Heart right ventricle (tissue), 16 donors: ENCODE measurements around the gene TMCO2. TPM values are rescaled to one million over a fixed set of nuclear protein-coding genes. Genes with fewer than 3 reads are reported as not detected.

Experiments
- ATAC-seq, 8 donors: fragments of 200-7000 bp; cut with Tn5 transposase; one replicate each; pipeline ENCODE4 v1.9.1; 2020; ENCODE audit warnings: mild to moderate bottlenecking in 8 of 8, moderate library complexity in 8 of 8, moderate number of reproducible peaks in 1 of 8
- DNase-seq, 2 donors: peaks; one replicate each; pipeline ENCODE4 v3.0.0-alpha.2; 2020
- H3K27ac ChIP-seq, 10 donors: fragments of 200-600 bp; sonication (generic) in 2 of 10; one replicate each; pipeline versions ENCODE4 v1.5.0 to v1.8.0; 2020 to 2022; ENCODE audit warnings: mild to moderate bottlenecking in 3 of 10
- H3K27me3 ChIP-seq, 7 donors: fragments of 200-600 bp; one replicate each; pipeline ENCODE4 v1.8.0; 2021 to 2022; ENCODE audit warnings: mild to moderate bottlenecking in 2 of 7
- H3K36me3 ChIP-seq, 9 donors: fragments of 200-600 bp; sonication (generic) in 1 of 9; one replicate each; pipeline versions ENCODE4 v1.5.0 to v1.8.0; 2020 to 2022; ENCODE audit warnings: mild to moderate bottlenecking in 2 of 9
- H3K4me1 ChIP-seq, 9 donors: fragments of 200-600 bp; sonication (generic) in 1 of 9; one replicate each; pipeline versions ENCODE4 v1.5.0 to v1.8.0; 2020 to 2022; ENCODE audit warnings: mild to moderate bottlenecking in 4 of 9
- H3K4me3 ChIP-seq, 10 donors: fragments of 200-600 bp; sonication (generic) in 2 of 10; one replicate each; pipeline versions ENCODE4 v1.5.0 to v1.8.0; 2020 to 2022; ENCODE audit warnings: mild to moderate bottlenecking in 7 of 10, moderate library complexity in 2 of 10
- H3K9me3 ChIP-seq, 11 donors: fragments of 200-600 bp in 10 of 11; sonication (generic) in 2 of 11; one replicate each; pipeline versions ENCODE4 v1.5.0 to v1.8.0; 2013 to 2022; ENCODE audit warnings: mild to moderate bottlenecking in 2 of 11, control low read depth in 1 of 11, moderate library complexity in 1 of 11
- CTCF ChIP-seq, 9 donors: fragments of 200-600 bp; sonication (generic) in 2 of 9; IDR thresholded peaks; one replicate each; pipeline versions ENCODE4 v1.5.0 to v1.8.0; 2021 to 2022; ENCODE audit warnings: antibody characterized with exemption in 9 of 9, mild to moderate bottlenecking in 5 of 9, moderate library complexity in 1 of 9
- WGBS, 2 donors: extraction: QIAGEN DNeasy Blood & Tissue Kit; methylation state at CpG; one replicate each; pipeline ENCODE4 v1.1.7; 2013; ENCODE audit warnings: inconsistent platforms in 1 of 2; 5-methylcytosine and 5-hydroxymethylcytosine counted together
- intact Hi-C, 10 donors: fragments of 100-400 bp; cut with DNase I; formaldehyde crosslinking; loops; one replicate each; pipeline versions ENCODE4 v1.11.1 to v1.14.2; 2022
- polyA plus RNA-seq, 2 donors: library from polyadenylated mRNA; stranded (reverse); fragments of 200-250 nt; gene quantifications; one replicate each; pipeline ENCODE4 v1.2.3, GENCODE V29; 2013
- total RNA-seq, 10 donors: library from RNA; stranded (reverse); fragmentation: NEBNext Ultra II Directional in 3 of 10; extraction: Animal tissue kit (Norgen Biotek cat#: 25700) in 3 of 10; gene quantifications; one replicate each; pipeline versions ENCODE4 v1.2.1 to v1.2.4, GENCODE V29; 2021 to 2023
- donor health status: Arrhythmogenic right ventricular cardiomyopathy.
- donor health status: ischemic (EF 13 %, LVEDD 7.1; RV severe dilation, severe dysfunction).
- donor health status: healthy with polysubstance abuse.
- donor health status: DM: no; HTN: yes; CAD: no.
- donor health status: DM: no; HTN: no; CAD: no.
- donor health status: ischemic (EF 25% LVEDD 6.9; RV normal size, moderate dysfunction).
- donor health status: ischemic (EF 25% LVEDD 5.7; RV mildly dilated, moderate dysfunction).
- donor health status: healthy.
- donor health status: DM: yes; HTN: yes; CAD: no.
- donor health status: Ischemic cardiomyopathy.
- donor health status: ischemic (EF 35%, LVEDD 5.7; RV mildly dilated, moderate dysfunction).
- donor health status: nonischemic (EF 11% LVEDD 7.7; RV severe dilation, severe dysfunction).
- donor health status: DM: yes; HTN: yes; CAD: no.
- donor health status: PGD.
- donor health status: ischemic (EF 29% LVEDD 5.4; RV normal size, mild dysfunction).
- donor health status: nonischemic (EF 23%, LVEDD 6.1; RV moderate dilation, normal function).

Gene TMCO2
- total and polyA plus RNA-seq, 12 donors = not detected

DNA sequence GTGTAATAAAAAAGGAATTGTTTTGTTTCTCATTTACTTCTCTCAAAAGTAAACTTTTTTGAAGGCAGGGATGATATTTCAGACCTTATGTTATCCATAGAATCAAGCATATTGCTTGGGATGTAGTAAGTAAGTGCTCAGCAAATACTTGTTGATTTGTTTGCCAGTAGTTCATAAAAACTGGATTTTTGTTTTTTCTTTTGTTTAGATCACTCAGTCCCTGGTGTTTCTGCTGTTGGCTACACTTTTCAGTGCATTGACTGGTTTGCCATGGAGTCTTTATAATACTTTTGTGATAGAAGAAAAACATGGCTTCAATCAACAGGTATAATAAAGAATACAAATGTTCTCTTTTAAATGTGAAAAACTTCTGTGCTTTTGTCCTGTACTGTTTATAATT, 20.5 kb downstream of the TMCO2 start:
- DNase-seq = no peak
- no peak for TF ChIP-seq CTCF (IDR thresholded peaks at IDR 0.05)
- intact Hi-C loops = no loop called here
- no peak for ATAC-seq
- no peaks in the 10 kb centered on the region for H3K27me3 ChIP-seq
- H3K4me1 ChIP-seq = peaks cover 0 to 38% (median 20%) of the 10 kb centered on the region in 9 donors
- H3K9me3 ChIP-seq = no peaks in the 10 kb centered on the region
- peak overlapping the region in 9 of 10 donors; percentile 18 to 81 (median 69) for H3K27ac ChIP-seq
- H3K4me3 ChIP-seq = no peak overlapping the region
- peaks cover 0 to 96% (median 59%) of the 10 kb centered on the region in 9 donors for H3K36me3 ChIP-seq

- no peaks in the 10 kb centered on the region for H3K27me3 ChIP-seq
- H3K4me3 ChIP-seq = no peak overlapping the region
- peaks cover 0 to 95% (median 45%) of the 10 kb centered on the region in 9 donors for H3K36me3 ChIP-seq
- H3K9me3 ChIP-seq = no peaks in the 10 kb centered on the region
- no peak for ATAC-seq
- TF ChIP-seq CTCF (IDR thresholded peaks at IDR 0.05) = no peak
- H3K27ac ChIP-seq = peak overlapping the region in 2 of 10 donors; percentile 8 to 32
- peaks cover 0 to 32% (median 4%) of the 10 kb centered on the region in 9 donors for H3K4me1 ChIP-seq
- intact Hi-C loops = no loop called here
- no peak for DNase-seq
- WGBS, 2 donors = 59 to 67% methylated on average over 3 of the region's 3 CpGs
These were observed 22.6 kb downstream of the TMCO2 start for GRCh38 chr1:40270152-40270834.

GRCh38 chr1:40272653-40273213, 25.0 kb downstream of the TMCO2 start:
- intact Hi-C loops = no loop called here
- Histone ChIP-seq H3K36me3 (peaks cover 0 to 99% (median 42%) of the 10 kb centered on the region in 9 donors), H3K4me3 (no peak overlapping the region), H3K27me3 (no peaks in the 10 kb centered on the region), H3K4me1 (peaks cover 0 to 16% (median 5%) of the 10 kb centered on the region in 9 donors), H3K9me3 (no peaks in the 10 kb centered on the region), H3K27ac (no peak overlapping the region)
- no peak for ATAC-seq
- no peak for DNase-seq
- WGBS, 2 donors = 96 to 100% methylated on average over 3 of the region's 3 CpGs
- no peak for TF ChIP-seq CTCF (IDR thresholded peaks at IDR 0.05)

GRCh38 chr1:40273547-40274166, 25.9 kb downstream of the TMCO2 start:
- Histone ChIP-seq H3K27me3 (no peaks in the 10 kb centered on the region), H3K36me3 (peaks cover 0 to 96% (median 40%) of the 10 kb centered on the region in 9 donors), H3K27ac (peak overlapping the region in 1 of 10 donors; percentile 9), H3K9me3 (no peaks in the 10 kb centered on the region), H3K4me1 (peaks cover 0 to 9% (median under 1%) of the 10 kb centered on the region in 9 donors), H3K4me3 (no peak overlapping the region)
- TF ChIP-seq CTCF (IDR thresholded peaks at IDR 0.05) = no peak
- no peak for DNase-seq
- no peak for ATAC-seq
- intact Hi-C loops = no loop called here
- WGBS, 2 donors = 58 to 74% methylated on average over 4 of the region's 4 CpGs
